GM18873 (cell line): ENCODE data around the gene SMOC2.

Experiments
- ATAC-seq: cut with Tn5 transposase; IDR thresholded peaks from one replicate; pipeline ENCODE4 v1.9.1; 2021; ENCODE audit warnings: mild to moderate bottlenecking, moderate library complexity, moderate number of reproducible peaks; ENCODE audit not compliant: unreplicated experiment, low FRiP score

Gene SMOC2

DNA sequence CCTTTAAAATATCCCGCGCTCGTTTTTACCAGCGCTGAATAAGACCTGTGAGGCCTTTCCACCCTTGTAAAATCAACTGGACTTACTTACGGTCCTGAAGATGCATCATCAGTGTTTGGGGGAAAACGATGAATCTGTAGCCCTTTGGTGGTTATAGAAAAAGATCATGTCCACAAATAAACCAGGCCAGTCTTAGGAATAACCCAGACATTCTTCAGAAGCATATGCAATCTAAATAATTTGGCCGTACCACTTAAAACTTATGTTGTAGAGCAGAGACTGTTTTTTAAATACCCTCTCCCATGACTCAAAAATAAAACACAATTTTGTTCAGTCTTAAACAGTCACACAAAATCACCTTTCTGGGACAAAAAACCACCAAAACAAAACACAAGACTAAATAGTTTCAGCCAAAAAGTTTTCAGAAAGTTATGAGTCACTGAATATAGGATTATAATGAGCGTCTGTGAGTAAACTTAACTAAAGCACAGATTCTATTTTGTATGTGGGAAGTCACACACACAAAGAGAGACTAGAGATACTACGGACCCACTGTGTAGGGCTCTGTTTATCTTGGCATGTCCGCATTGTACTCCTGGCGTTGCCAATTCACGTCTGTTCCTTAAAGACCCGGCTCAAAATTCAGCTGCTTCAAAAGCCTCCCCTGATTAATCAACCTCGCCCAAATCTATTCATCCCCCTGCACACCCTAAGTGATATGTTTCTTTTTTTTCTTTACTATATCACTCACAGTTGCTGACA is 26.5 kb upstream of the SMOC2 start:
- ATAC-seq, result no peak

DNA sequence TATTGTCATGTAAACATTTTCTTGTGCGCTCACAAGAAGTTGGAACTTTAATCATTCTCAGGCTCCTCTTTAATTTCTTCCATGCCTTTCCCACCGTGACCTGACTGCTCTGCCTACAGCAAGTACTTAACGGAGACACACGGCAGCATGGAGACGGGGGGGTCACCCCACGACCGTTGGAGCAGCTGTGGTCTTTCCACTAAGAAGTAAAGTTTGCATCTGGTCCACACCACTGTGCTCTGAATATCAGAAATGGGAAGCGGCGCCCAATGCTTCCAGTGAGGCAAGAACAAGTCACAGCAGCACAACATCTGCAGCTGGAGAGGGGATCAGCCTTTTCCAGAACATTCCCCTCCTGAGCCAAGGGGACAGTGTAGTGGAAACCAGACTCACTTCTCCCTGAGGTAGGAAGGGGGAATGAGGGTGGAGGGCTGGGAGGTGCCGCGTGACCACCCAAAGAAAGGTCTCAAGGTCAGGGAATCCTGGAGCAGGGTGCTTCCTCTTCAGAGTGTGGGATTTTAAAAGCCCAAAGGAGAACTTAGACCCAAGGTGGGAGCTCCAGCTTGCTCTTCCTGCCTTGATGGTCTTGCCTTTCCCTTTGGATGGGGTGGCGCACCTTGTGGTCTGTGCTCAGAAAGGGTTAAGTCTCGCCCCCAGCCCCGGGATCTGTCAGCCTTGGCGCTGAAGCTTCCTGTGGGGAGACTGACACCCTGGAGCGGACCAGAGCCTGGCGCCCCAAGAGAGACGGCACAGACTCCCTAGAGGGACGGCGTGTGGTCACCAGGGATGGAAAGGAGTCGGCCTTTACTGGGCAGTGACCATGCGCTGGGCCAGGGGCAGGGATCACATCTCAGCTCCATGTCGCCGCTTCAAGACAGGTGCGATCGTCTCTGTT is 25.6 kb upstream of the SMOC2 start:
- ATAC-seq, result no peak

DNA sequence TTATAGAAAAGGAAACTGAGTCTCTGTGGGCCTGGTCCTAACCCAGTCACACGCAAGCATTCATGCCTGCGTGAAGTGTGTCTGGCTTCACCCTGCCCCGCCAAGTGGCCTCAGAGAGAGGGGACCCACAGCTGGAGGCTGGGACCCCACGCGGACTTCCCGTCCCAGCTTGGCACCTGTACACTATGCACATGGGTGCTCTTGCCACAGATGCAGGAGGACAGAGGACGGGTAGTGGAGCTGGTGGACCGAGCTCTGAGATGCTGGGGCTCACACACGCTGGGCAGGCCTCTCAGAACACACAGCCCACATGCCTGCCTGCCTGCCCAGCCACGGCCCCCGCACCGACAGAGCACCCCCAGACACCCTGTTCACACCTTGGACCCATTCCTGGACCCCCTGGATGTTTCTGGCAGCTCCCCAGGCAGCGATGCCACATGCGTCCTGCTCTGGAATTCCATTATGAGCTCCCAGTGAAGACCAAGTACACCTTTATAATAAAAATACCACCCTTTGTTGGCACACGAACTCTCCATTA is 24.9 kb upstream of the SMOC2 start:
- ATAC-seq, result no peak

DNA sequence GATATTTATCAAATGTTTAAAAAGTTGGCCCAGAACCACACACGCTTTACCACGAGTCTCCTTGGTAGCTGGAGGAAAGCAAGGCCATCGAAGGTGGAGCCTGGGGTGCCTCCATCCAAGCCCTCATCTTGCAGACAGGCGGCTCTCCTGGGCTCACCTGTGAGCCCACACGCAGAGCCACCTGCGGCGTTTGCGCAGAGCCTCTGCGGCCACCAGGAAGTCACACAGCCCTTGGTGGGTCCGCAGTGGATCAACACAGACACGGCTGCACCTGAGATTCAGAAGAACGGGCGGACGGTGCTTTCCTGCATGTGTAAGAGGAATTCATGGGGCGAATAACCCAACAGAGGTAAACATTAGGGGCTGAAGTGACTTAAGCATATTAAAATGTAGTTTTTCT is 24.5 kb upstream of the SMOC2 start:
- no peak for ATAC-seq

DNA sequence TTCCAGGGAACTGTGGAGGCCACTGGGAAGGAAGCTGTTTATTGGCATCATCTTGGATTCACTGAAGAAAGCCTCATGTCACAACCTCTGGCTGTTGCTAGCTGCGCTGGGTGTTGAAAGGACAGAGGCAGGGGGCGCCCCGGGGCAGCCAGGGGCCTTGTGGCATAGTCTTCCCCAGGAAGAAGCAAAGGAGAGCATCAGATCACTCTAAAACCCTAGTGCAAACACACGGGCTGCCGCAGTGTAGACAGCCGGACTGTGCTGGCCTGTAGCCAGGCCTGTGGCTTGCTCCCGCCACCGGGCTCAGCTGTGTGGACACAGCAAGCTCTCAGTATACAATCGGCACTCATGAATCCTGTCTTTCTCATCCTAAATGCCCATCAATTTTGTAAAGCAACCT is 23.8 kb upstream of the SMOC2 start:
- ATAC-seq, result no peak

DNA sequence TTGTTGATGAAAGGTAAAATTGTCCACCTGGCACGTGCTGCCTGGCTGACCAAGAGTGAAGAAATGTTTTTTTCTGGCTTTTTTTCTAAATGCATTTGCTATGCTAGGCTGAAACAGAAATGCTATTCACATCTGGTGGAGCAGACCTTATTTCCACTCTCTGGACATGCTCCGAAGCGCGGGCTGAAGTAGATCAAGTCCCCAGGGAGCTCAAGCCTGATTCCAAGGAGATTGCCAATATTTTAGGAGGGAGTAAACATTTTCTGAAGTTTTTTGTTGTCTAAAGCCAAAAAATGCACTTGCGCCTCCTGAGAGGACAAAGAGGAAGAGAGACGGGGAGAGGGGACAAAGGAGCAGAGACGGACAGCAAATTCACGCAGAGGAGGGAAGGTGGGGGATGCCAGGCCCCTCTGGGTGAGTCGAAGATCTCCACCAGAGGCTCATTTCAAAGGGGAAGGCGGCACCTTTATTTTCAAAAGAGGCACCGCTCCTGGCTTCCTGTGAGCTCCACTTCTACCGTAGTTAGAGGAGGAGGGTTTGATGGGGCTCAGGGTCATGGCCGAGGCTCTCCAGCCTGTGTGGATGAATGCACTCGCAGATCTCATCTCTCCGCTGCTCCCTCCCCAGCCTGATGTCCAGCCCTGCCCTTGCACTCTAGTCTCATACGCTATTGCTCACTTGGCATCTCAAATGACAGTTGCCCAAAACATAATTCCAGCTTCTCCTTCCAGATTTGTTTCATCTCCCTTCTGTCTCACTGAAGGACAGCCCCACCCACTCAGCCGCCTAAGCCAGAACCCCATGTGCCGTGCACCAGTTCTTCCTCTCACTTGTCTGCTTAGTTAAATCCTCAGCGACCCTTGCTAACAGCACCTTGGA is 23.1 kb upstream of the SMOC2 start:
- no peak for ATAC-seq

DNA sequence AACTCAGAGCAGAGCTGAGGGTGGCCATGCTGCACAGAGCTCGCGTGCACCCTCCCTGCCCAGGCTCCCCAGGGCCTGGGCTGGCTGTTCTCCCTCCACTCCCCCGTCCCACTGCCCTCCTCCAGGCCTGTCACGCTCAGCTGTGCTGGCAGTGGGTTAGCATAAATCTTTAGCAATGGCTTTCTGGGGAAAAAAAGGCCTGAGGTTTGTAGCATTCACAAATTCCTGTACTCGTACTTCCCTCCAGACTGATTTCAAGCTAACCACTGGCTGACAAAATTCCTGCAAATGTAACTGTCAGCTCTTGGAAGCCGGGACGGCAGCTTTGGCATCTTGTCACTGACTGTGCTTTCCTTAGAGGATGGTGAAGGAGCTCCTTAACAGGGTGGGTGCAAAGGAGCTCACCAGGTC is 22.3 kb upstream of the SMOC2 start:
- ATAC-seq, result no peak

DNA sequence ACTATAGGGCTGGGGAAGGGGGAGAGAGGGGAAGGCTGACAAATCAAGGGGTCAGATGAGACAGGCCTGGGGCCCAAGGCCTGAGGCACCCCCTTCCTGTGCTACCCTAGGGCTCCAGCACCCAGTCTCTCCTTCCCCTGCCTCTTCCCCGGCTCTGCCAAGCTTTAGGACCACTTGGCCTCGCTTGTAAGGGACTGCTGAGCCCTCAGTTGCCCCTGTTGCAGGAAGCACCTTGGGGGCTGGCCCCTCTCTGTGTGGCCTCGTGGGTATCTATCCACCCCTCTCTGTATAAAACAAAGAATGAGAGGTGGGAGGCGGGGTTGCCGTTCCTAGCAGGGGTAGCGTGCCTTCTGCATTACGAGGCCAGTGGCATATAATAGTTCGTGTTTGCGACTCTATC is 21.4 kb upstream of the SMOC2 start:
- ATAC-seq, result no peak

DNA sequence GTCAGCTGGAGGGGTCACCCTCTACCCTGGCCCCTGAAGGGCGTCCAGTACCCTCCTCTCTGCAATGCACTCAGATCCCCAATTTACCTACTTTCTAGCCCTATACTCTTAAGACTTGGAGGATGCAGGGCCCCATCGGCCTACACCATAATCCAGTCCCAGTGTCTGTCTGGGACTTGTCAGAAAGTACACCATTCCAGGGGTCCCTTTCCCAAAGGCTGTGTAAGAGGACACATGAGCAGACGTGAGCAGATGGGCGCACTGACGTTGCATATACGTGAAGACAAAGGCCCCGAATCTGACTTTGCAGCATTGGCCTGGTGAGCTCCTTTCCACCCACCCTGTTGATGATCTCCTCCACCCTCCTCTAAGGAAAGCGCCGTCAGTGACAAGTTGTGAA is 20.9 kb upstream of the SMOC2 start:
- ATAC-seq, result no peak

DNA sequence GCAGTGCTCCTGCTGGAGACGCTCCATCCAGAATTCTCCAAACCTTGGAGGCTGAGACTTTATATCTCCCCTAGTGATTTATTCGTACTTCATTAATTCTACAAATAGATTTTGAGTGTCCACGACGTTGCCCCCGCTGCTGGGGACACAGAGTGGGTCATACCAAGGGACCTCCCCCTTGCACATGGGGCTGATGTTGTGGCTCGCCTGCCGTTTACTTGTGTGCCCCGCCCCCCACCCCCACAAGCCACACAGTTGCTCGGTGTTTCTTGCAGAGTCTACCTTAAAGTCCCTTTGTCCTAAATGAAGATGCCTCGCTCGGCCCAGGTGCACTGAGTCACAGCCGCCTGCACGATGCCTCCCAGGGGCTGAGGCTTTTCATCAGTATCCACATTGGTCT is 20.3 kb upstream of the SMOC2 start:
- ATAC-seq, result no peak

DNA sequence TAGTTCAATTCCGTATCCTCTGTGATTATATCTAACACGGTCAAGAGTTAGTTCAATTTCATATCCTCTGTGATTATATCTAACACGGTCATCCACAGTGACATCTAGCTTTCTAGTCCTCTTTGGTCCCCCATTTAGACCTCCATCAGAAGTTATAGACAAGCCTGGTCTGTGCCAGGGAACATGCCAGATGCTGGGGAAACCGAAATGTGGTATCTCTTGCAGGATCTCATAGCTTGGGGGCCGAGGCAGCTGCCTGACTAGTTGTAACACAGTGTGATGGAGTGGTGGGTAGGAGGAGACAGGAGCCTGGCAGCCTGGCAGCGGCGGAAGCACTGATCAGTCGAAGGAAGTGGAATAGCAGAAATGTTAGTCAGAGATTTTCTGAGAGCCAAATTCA is 13.8 kb upstream of the SMOC2 start:
- ATAC-seq, result no peak

DNA sequence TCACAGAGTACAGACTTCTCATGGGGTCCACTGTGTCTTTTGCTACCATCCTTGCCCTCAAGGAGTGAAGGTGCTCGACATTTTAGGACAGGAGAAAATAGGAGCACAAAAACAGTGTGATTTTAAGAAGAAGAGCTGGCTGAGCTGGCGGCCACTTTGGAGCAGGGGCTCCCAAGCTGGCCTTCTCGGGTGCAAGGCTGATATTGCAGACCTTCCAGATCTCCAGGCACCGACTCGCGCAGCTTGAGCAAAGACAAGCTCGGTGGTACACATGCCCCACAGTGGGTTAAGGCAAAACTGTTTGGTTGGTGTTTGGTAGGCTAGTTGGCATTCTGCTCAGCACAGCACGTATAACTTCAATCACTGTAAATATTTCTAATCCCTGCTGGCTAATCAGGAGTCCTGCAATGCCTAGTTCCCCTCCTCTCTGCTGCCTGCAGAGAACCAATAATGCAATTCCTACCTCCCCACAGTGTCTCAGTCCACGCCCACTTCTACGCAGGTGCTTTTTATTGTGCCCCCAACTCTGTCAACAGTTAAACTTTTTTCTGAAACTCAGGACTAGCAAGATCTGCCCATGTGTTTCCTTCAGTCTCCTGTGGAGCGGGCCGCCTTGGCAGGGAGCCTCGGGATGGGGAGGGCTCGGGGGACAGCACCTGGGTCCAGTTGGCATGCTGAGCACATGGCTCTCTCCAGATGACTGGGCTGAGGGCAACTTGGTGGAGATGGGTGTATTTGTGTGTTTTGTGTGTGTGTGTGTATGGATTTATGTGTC is 12.7 kb upstream of the SMOC2 start:
- no peak for ATAC-seq

DNA sequence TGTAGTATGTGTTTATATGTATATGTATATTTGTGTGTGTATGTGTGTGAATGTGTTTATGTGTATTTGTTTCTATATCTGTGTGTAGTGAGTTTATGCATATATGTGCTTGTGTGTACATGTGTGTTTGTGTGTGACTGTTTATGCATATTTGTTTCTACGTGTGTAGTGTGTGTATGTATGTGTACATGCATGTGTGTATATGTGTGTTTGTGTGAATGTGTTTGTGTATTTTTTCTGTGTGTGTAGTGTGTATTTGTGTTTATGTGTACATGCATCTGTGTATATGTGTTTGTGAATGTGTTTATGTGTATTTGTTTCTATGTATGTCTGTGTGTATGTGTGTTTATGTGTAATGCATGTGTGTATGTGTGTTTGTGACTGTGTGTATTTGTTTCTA is 12.1 kb upstream of the SMOC2 start:
- ATAC-seq, result no peak

DNA sequence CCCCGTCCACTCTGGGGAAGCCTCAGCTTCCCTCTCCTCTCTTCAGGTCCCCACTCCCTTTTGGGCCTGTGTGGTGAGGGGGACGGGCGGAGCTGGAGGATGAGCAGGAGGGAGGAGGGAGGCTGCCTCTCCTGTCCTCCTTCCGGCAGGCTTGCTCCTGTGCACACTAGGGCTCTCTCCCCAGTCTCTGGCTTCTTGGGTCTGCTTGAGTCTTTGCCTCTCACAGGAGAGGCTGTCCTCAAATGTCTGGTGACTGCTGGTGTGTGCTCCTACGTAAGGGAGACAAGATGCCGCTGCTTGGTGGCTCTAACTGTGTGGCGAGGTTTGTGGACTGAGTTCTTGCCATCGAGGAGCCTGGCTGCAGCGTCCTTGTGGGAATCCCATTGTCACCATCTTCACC is 8.8 kb upstream of the SMOC2 start:
- no peak for ATAC-seq

DNA sequence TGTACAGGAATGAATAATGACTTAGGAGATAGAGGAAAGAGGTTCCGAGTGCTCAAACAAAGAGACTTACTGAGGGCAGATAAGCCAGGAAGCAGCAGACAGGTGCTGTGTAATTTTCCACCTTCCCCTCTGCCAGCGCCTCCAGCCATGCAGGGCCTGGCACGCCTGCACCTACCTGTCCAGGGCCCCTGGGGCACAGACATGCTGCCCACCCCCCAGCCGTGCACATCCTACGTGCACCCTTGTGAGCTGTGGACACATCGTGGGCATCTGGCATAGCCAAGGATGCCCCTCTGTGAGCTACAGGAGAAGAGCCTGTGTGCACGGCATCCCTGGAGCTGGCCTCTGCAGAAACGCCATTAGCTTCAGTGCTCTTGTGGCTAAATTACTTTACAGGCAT is 7.1 kb upstream of the SMOC2 start:
- ATAC-seq, result no peak

DNA sequence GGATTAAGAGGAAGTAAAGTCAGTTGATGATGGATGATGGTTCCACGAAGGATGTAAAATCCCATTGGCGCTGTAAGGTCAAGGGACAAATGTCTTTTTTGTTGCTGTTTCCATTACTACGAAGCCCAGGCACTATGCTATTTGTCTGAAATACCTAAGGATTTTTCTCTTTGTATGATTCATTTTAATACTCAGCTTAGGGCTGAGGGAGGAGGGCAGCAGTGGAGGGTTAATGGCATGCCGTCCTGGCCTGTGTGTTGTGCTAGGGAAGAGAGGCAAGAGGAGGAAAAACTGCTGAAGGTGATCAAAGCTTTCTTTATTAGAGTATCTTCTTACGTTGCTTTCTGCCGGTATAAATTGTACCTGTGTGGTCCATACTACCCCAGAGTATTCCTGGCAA is 6.5 kb upstream of the SMOC2 start:
- no peak for ATAC-seq

DNA sequence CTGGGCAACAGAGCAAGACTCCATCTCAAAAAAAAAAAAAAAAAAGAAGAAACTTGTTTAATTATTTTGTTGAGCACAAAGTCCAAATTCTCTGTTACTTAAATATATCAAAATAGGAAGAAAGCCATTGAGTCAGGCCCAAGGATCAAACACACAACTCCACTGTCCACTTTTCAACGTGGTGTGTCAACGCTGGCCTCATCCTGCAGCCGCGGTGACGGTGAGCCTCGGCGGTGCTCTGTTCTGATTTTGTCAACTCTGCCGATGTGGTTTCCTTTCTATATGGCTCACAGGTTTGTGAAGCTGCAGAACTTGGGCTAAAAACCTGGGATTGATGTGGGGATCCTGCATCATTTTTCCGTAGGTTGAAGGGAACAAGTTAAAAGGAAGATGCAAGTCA is 3.2 kb upstream of the SMOC2 start:
- ATAC-seq, result no peak

DNA sequence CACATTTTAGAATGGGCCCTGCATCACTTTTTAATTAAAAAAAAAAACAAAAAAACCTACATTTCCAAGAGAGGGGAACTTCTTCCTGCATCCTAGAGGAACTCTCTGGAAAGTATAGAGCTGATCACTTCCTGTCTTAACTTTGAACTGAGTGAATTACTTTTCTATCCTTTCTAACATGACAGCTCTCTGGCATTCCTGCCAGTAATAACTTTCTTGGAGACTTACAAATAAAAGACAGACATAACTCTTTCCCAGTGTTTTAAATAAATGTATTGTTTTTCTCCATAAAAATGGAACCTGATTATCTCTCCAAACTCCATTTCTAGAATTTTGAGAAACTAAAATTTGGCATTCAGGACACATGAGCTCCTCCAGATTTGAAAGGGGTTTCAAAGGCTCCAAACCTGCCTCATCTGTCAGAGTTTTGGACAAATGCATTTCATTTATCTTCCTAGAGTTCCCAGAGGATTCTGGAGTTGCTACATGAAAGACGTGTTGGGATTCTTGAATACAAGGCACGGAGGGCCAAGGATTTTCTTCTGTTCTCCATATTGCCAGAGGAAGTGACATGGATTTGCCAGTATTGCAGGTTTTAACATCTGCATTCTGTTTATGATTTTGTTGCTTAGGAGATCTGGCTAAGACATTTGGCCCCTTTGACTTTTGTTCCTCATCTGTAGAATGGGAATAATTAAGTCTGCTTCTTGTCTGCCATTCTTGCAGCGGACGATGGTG is 2.0 kb upstream of the SMOC2 start:
- no peak for ATAC-seq

DNA sequence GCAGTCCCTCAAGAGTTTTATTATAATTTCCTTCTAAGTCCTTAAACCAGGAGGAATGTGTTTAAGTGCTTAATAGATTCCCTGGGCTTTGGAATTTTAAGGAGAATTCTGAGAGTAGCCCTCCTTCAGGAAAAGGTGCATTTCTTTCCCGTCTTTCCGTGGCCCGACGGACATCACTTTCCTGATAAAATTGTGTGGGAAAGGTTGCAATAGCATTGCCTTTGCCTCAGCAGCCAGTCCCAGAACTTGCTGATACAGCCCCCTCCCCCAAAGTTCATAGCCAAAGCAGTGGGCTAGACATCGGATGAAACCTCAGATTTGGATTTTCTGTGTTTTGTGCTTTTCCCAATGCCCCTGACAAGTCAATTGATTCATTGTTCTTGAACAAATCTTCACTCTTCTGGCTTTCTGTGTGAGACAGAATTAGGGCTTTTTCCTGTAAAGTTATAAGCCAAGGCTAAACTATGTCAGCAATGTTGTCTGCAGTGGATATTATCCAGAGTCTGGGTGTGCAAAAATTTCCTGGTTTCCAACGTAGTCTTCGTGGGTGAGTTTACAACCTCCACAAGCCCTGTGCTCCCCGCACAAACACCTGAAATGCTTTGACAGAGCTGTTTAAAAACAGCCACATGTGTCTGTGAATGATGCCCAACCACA is 1.1 kb upstream of the SMOC2 start:
- no peak for ATAC-seq
